ENCODE measurements around the gene RPAIN.

DNA sequence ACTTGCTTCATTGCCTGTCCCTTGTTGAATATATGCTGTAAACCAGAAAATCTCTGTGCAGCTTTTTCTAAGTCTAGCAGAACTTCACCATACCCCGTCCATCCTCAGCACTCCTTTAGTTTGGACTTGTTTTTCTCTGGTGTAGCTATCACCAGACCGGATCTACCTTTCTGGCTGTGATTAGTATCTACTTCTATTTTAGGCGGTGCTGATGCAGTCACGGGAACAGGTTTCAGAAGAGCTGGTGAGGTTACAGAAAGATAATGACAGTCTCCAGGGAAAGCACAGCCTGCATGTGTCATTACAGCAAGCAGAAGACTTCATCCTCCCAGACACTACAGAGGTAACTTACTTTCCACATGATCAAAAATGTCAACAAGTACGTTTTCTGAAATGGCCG, 46.9 kb upstream of the RPAIN start:
- TF ChIP-seq, protein P1, sequence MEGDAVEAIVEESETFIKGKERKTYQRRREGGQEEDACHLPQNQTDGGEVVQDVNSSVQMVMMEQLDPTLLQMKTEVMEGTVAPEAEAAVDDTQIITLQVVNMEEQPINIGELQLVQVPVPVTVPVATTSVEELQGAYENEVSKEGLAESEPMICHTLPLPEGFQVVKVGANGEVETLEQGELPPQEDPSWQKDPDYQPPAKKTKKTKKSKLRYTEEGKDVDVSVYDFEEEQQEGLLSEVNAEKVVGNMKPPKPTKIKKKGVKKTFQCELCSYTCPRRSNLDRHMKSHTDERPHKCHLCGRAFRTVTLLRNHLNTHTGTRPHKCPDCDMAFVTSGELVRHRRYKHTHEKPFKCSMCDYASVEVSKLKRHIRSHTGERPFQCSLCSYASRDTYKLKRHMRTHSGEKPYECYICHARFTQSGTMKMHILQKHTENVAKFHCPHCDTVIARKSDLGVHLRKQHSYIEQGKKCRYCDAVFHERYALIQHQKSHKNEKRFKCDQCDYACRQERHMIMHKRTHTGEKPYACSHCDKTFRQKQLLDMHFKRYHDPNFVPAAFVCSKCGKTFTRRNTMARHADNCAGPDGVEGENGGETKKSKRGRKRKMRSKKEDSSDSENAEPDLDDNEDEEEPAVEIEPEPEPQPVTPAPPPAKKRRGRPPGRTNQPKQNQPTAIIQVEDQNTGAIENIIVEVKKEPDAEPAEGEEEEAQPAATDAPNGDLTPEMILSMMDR (IDR thresholded peaks at IDR 0.05; ENCODE audit: insufficient read depth, low read length, poor library complexity, severe bottlenecking), result no peak
- TF ChIP-seq EZH2phosphoT487 (conservative IDR thresholded peaks at IDR 0.05; ENCODE audit: low read length), result no peak
